Measurements from ENCODE around the gene CRLF1.

DNA sequence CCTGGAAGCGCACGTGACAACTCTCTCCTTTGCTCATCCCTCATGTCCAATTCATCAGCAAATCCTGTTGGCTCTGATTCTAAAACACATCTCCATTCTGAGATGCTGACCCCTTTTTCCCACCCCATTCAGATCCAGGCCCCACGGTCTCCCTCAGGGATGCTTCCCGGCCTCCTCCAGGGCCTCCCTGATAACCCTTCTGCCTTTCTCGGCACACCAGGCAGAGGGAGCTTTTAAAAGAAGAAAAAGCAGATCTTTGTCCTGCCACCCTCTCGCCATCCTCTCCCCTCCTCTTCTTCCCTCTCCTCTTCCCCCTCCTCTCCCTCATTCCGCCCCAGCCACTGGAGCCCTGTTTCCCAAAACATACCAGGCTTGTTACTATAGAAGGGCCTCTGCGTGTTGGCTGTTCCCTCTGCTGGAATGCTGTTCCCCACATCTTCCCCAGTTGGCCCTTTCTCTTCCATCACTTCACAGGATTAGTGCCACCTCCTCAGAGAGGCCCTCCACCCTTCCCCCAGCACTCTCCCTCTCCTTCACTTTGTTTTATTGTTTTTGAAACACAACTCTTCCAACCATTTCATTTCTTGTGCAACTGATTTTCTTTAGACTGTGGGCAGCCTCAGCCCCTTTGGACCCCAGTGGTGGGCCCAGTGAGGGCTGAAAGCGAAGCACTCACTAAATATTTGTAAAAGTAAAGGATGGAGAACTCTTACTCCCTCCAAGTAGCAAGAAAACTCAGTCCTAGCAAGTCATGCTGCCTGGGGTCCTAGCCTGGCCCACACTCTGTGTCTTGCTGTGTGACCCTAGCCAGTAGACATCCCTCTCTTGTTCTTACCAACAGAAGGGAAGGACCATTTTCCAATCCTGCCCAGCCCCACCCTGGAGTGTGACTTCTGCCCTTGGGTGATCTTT is 2.5 kb upstream of the CRLF1 start:
- TF ChIP-seq POLR2A (IDR thresholded peaks at IDR 0.05; ENCODE audit: low read length) = no peak
- no peak for TF ChIP-seq GATA1 (IDR thresholded peaks at IDR 0.05; ENCODE audit: low read depth, low read length)

Data from erythroblast (primary cell).